ENCODE data around the gene ECHDC1.
A peak's percentile ranks its signal among the peaks of the same experiment; 100 is the strongest.

ECHDC1 gene

GRCh38 chr6:127282184-127282583 is 61.2 kb downstream of the ECHDC1 start:
- no peak for DNase-seq

DNA sequence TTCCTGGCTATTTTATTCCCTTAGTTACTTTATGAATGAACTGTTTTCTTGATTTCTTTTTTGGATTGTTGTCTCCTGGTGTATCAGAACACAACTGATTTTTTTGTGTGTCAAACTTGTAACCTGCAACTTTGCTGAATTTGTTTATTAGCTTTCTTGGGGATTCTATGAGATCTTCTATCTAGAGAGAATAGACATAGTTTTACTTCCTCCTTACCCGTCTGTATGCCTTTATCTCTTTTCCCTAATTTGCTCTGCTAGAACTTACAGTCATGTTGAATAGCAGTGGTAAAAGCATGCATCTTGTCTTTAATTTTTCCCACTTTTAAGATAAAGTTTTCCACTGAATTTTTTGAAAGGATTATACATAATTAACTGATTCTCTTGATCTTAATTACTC is 63.6 kb downstream of the ECHDC1 start:
- DNase-seq = no peak

DNA sequence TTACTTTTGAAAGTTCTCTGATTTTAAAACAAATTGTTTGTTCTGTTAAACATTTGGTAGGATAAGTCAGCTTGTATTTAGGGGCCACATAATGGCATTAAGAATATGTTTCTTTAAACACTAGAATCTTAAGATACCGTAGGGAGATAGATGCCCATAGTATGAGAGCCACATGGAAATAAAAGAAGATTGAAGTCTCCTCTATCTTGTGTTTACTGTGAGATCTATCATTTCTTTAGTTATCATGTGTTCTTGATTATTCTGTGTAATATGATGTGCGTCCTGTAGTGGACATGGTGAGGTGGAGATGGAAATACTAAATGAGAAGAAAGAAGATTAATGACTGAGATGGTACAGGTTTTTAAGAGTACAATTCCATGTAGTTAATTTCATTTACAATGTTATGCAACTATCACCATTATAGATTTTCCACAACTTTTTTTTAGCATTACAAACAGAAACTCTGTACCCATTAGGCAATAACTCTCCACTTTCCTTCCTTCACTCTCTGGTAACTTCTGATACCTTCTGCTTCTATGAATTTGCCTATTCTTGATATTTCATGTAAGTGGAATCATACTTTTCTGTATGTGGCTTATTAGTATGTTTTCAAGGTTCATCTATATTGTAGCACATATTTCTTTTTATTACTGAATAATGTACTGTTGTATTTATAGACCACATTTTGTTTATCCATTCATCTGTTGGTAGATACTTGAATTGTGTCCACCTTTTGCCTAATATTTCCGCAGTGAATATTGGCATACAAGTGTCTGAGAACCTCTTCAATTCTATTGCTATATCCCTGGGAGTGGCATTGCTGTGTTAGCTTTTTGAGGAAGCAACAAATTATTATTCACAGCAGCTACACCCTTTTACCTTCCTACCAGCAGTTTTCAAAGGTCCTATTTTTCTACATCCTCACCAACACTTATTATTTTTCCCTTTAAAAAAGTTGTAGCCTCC is 65.2 kb downstream of the ECHDC1 start:
- no peak for DNase-seq

DNA sequence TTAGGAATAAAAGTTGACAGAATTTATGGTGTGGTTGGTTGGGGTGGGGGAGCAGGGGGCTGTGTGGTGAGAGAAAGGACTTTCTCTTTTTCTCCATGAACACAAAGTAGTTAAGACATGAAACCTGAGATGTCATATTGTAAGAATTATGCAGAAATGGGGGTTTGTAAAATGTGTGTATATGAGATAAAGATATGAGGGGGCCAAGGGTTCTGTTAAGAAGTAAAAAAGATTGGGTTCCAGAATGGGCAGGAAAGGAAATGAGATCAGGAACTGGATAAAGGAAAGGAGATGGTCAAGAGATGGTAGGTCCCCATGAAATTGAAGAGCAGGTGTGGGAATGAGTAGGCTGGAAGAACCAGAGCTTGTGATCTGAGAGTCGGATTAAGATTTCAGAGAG is 67.1 kb downstream of the ECHDC1 start:
- no peak for DNase-seq

DNA sequence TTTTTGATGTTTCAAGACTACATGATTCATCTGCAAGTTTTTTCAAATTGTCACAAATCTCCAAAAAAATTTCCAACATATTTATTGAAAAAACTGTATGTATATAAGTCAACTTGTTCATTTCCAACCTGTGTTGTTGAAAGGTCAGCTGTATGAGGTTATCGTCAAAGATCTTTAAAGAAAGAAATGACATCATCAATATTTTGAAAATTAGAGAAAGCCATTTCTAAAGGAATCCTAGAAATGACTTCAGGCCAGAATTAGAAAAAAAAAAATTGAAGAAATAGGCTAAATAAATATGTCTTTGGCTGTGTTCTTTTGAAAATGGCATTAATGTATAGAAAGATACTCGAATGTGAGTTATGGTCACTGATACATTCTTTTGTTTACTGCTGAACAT is 69.9 kb downstream of the ECHDC1 start:
- DNase-seq = no peak

DNA sequence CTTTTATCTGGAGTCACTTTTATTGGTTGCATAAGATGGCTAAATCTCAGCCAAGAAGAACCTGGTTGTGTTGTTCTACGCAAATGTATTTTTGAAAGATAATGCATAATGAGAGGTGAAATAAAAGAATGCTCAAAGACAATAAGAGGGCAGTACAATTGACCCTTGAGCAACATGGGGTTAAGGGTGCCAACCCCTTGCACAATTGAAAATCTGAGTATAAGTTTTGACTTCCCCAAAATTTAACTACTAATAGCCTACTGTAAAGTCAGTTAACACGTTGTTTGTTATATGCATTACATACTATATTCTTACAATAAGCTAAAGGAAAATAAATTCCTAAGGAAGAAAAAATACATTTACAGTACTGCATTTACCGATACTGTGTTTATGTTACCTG is 70.8 kb downstream of the ECHDC1 start:
- no peak for DNase-seq

DNA sequence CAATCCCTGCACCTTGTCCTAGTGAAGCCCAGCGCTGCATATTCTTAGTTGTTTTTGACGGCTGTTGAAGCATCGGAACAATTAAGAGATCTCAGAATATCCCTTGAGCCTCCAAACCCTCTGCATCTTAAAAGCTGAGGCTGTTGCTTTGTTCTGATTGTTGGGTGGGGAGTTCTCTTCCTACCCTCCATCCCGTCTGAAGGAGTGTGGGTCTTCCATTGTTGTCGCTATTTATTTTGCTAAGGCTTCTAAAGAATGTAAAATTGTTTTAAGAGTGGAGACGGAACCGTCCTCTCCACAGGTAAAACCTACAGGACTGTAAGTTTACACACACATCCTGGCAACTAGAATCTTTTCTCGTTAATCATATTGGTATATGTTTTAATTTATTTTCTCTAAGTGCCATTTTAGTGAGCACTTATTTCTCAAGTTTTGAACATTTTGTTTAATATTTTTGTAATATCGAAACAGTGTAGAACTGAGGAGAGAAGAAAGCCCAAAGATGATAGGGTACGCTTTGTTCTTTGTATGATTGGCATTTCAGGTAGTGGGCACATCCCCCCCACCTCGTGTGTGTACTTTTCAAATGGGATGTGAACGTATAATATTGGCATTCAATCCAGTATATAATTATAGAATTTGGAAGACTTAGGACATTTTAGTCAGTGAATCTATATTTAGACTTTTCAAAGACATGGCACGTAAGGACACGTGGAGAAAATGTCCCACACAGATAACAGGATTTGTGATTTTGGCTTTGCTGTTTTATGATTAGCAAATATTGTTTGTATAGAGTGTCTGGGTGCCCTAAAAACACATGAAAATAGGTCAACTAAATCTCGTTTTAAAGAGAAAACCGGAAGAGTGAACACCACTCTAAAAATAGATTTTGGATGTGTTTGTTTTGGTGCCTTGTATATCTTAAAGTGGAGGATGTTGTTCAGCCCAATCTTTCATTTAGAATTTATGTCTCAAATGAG is 75.5 kb downstream of the ECHDC1 start:
- no peak for DNase-seq

DNA sequence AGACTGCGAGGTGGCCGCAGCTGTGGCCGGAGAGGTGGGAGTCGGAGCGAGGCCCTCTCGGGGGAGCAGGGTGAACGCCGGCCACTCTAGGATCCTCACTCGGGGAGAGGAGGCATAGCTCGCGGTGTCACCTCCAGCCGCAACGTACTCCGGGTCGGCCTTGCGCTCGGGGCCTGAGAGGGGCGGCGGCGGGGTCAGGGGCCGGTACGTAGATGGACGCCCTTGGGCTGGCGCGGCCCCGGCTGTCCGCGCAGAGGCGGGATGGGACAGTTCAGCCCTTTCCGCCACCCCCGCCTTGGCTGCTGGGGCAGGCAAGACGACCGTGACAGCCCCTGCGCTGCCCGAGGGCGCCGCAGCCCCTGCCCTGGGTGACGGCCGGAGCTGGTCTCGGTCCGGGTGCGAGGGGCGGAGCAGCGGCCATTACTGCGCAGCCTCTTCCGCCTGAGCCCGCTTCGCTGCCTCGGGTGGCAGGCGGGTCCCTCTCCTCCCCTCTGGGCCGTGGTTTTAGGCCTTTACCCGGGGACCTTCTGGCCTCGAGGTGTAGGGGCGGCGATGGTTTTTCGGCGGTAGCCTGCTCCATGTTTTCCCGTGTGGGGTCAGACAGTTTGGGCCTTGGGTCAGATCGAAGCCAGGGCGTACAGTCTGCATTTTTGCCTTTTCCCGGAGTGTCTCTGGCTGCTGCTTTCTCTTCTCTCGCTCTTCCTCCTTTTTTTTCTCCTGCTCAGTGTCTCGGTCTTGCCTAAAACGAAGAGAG is 76.3 kb downstream of the ECHDC1 start:
- DNase-seq = peak; percentile 54

GRCh38 chr6:127266178-127266891 is 77.1 kb downstream of the ECHDC1 start, which contains the start of gene RNF146:
Gene RNF146, plus strand, starts transcription at chr6:127266864. Its CDS starts 13,475 bp downstream, at chr6:127280339.
- peak; percentile 85 for DNase-seq

- DNase-seq = no peak
Measured at GRCh38 chr6:127263481-127263880, 79.9 kb downstream of the ECHDC1 start.

- DNase-seq = no peak
Measured at GRCh38 chr6:127262896-127263295, 80.5 kb downstream of the ECHDC1 start.

GRCh38 chr6:127255286-127255685 is 88.1 kb downstream of the ECHDC1 start:
- DNase-seq = no peak

DNA sequence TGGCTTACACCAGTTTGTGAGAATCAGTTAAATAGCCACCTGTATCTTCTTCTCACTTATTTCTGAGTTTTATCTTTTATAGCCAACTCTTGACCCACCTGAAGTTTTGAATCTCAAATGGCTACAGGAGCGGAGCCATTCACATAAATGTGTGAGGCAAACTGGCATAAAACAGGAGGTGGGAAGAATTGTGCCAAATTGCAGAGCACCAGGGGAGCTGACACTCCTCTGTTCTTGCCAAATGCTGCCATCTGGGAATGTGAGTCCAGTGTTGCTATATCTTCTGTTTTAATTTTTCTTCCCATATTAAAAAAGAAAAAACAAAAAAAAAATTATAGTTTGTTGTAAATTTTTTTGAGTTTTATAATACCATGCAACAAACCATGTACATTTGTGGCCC is 93.8 kb downstream of the ECHDC1 start:
- DNase-seq = no peak

DNA sequence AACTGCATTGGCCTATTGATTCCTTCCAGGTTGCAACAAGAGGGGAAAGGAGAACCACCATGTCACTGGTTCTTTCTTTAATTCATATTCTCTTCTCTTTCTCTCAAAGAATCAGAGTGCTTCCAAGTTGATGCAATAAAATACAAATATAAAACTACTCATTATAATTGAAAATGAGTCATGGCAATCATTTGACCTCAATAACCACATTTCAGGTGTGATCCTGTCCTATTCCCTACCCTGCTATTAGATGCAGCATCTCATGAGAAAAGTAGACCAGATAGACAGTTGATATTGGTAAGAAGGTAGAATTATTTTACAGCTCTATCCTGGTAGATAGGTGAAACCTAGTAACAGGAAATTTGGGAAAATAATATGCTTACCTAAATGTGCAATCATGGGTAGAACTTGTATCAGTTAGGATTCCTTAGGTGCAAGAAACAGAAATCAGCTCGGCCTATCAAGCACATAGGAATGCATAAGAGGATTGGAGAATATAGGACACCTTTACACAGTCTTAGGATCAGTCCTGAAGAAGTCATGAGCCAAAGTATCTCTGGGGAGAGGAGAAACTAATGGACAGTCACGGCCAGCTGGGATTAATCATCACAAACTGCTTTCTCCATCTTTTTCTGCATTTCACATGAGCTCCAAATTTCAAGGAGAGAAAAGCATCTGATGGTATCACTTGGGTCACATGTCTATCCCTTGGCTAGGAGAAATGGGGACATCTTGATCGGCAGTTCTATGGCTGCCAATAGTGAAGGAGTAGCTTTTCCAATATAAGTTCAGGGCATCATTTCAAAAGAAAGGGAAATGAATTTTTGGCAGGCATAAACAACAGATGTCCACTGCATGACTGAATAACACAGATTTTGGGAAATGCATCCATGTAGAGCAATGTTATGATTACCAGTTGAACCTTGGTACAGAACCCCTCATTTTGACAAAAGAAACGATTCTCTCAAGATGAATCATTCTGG is 96.0 kb downstream of the ECHDC1 start:
- no peak for DNase-seq

- DNase-seq = no peak
Measured at GRCh38 chr6:127243501-127243900, 99.9 kb downstream of the ECHDC1 start.

Measured in HCEC 1CT (cell line).